ENCODE measurements around the gene ABHD2. TPM values are rescaled to one million over a fixed set of nuclear protein-coding genes. Genes with fewer than 3 reads are reported as not detected.
"Not testable (repeated sequence)": the region's sequence is repeated elsewhere in the genome, so short reads cannot be mapped to it uniquely, and the experiment has no call there.

The ABHD2 gene
- polyA plus RNA-seq, 1 experiment, result 51.5 TPM

GRCh38 chr15:89248584-89248983, 160.3 kb downstream of the ABHD2 start:
- no peak overlapping the region for H3K27ac ChIP-seq (ENCODE audit: low read depth, low read length)
- DNase-seq (ENCODE audit: low read depth, low spot score), result no peak
- H3K27me3 ChIP-seq (ENCODE audit: control insufficient read depth, insufficient read depth, low read length), result no peaks in the 10 kb centered on the region
- H3K9me3 ChIP-seq (ENCODE audit: control insufficient read depth, insufficient read depth, low read length), result no peaks in the 10 kb centered on the region
- ChIA-PET POLR2A (no interaction called here), CTCF (interaction anchor here (1.4 kb wide), 1 partner anchor 42 kb away, joined by 7 read pairs; no protein-coding TSS in a partner anchor)
- TF ChIP-seq, protein P1, sequence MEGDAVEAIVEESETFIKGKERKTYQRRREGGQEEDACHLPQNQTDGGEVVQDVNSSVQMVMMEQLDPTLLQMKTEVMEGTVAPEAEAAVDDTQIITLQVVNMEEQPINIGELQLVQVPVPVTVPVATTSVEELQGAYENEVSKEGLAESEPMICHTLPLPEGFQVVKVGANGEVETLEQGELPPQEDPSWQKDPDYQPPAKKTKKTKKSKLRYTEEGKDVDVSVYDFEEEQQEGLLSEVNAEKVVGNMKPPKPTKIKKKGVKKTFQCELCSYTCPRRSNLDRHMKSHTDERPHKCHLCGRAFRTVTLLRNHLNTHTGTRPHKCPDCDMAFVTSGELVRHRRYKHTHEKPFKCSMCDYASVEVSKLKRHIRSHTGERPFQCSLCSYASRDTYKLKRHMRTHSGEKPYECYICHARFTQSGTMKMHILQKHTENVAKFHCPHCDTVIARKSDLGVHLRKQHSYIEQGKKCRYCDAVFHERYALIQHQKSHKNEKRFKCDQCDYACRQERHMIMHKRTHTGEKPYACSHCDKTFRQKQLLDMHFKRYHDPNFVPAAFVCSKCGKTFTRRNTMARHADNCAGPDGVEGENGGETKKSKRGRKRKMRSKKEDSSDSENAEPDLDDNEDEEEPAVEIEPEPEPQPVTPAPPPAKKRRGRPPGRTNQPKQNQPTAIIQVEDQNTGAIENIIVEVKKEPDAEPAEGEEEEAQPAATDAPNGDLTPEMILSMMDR (IDR thresholded peaks at IDR 0.05; ENCODE audit: low read depth, low read length), result no peak
- H3K4me3 ChIP-seq (ENCODE audit: low read depth, low read length), result no peak overlapping the region

DNA sequence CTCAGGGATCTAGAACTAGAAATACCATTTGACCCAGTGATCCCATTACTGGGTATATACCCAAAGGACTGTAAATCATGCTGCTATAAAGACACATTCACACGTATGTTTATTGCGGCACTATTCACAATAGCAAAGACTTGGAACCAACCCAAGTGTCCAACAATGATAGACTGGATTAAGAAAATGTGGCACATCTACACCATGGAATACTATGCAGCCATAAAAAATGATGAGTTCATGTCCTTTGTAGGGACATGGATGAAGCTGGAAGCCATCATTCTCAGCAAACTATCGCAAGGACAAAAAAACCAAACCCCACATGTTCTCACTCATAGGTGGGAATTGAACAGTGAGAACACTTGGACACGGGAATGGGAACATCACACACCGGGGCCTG, 161.9 kb downstream of the ABHD2 start:
- POLR2A ChIA-PET; CTCF ChIA-PET; H3K27me3 ChIP-seq (ENCODE audit: control insufficient read depth, insufficient read depth, low read length); DNase-seq (ENCODE audit: low read depth, low spot score); H3K27ac ChIP-seq (ENCODE audit: low read depth, low read length); H3K4me3 ChIP-seq (ENCODE audit: low read depth, low read length); H3K9me3 ChIP-seq (ENCODE audit: control insufficient read depth, insufficient read depth, low read length): not testable (repeated sequence)

Small RNA genes lying within 50 kb of the gene (small RNA-seq; reads per million reads assigned to genes)
- not detected for gene RNU7-195P (ENCODE audit: insufficient read length, low read depth)

Other genes starting within 250 kb of the ABHD2 start
- 5.6 and 6.8 TPM in 2 replicates for gene HAPLN3, start 192.9 kb upstream of the ABHD2 start, polyA plus RNA-seq (2011; rRNA removed)
- gene MFGE8, start 175.1 kb upstream of the ABHD2 start, polyA plus RNA-seq (2011; rRNA removed), result 904 and 1,035 TPM in 2 replicates
- not detected in 2 replicates for gene RLBP1, start 133.1 kb downstream of the ABHD2 start, polyA plus RNA-seq (2011; rRNA removed)
- 9.2 and 13.2 TPM in 2 replicates for gene FANCI, start 155.5 kb downstream of the ABHD2 start, polyA plus RNA-seq (2011; rRNA removed)
- 13.7 and 17.5 TPM in 2 replicates for gene POLG, start 246.4 kb downstream of the ABHD2 start, polyA plus RNA-seq (2011; rRNA removed)